D721Med (cell line): ENCODE measurements around the gene FHIP1B.
"Not testable (repeated sequence)": the region's sequence is repeated elsewhere in the genome, so short reads cannot be mapped to it uniquely, and the experiment has no call there.

Source experiments
- DNase-seq: peaks from one replicate; pipeline ENCODE4 v3.0.0; 2011; ENCODE audit warnings: low spot score; ENCODE audit not compliant: insufficient read length
- FAIRE-seq: peaks from 2 replicates; lab custom pipeline; 2011; peaks lifted over from hg19 to GRCh38; lab: Jason Lieb, UNC
- CTCF ChIP-seq: IDR thresholded peaks from 2 replicates; pipeline ENCODE4 v1.5.1; 2012; ENCODE audit warnings: mild to moderate bottlenecking, control low read depth; ENCODE audit not compliant: insufficient read depth; ENCODE audit errors: missing control alignments

FHIP1B gene

GRCh38 chr11:6251120-6251733, 16.8 kb upstream of the FHIP1B start:
- TF ChIP-seq CTCF = peak; percentile 69
- FAIRE-seq (no peak), DNase-seq (no peak)

GRCh38 chr11:6249770-6250555, 15.5 kb upstream of the FHIP1B start:
- no peak for TF ChIP-seq CTCF
- DNase-seq (no peak), FAIRE-seq (no peak)

- not testable (repeated sequence) for DNase-seq, FAIRE-seq
Observed at GRCh38 chr11:6248897-6249296, 14.5 kb upstream of the FHIP1B start.

GRCh38 chr11:6248248-6248647, 13.8 kb upstream of the FHIP1B start:
- DNase-seq (no peak), FAIRE-seq (no peak)
- no peak for TF ChIP-seq CTCF

- no peak for DNase-seq
- no peak for FAIRE-seq
- TF ChIP-seq CTCF = no peak
Observed at GRCh38 chr11:6245536-6245935, 11.1 kb upstream of the FHIP1B start.

GRCh38 chr11:6241316-6241715, 6.9 kb upstream of the FHIP1B start:
- no peak for FAIRE-seq
- TF ChIP-seq CTCF = no peak
- DNase-seq = no peak

- DNase-seq (no peak), FAIRE-seq (no peak)
- TF ChIP-seq CTCF = no peak
Observed at GRCh38 chr11:6240781-6241180, 6.3 kb upstream of the FHIP1B start.
